HepG2 (cell line): ENCODE measurements around the gene EGLN2. TPM values are rescaled to one million over a fixed set of nuclear protein-coding genes. Genes with fewer than 3 reads are reported as not detected.

Experiments used
- BRF2 ChIP-seq: sonication (generic); formaldehyde crosslinking; IDR thresholded peaks from 2 replicates; pipeline ENCODE4 v1.8.1; 2022; ENCODE audit warnings: mild to moderate bottlenecking, missing genetic modification reagents
- DBP ChIP-seq: sonication (generic); formaldehyde crosslinking; IDR thresholded peaks from 2 replicates; pipeline ENCODE4 v1.4.0; 2020; ENCODE audit warnings: missing genetic modification reagents; ENCODE audit errors: not compliant biosample characterization
- HINFP ChIP-seq: sonication (generic); formaldehyde crosslinking; IDR thresholded peaks from 2 replicates; pipeline ENCODE4 v1.4.0; 2020; ENCODE audit warnings: low read depth, mild to moderate bottlenecking, missing genetic modification reagents
- PAWR ChIP-seq: sonication (generic); formaldehyde crosslinking; IDR thresholded peaks from 2 replicates; pipeline ENCODE4 v1.4.0; 2020; ENCODE audit warnings: missing genetic modification reagents, mild to moderate bottlenecking, borderline replicate concordance
- PBX3 ChIP-seq: sonication (generic); formaldehyde crosslinking; IDR thresholded peaks from 2 replicates; pipeline ENCODE4 v1.8.1; 2023; ENCODE audit warnings: missing genetic modification reagents, inconsistent platforms, borderline replicate concordance
- PCBP1 ChIP-seq: fragments of 200-400 bp; formaldehyde crosslinking; IDR thresholded peaks from 2 replicates; pipeline ENCODE4 v1.6.1; 2017; ENCODE audit warnings: mild to moderate bottlenecking, low read depth, low read length, borderline replicate concordance
- REL ChIP-seq: sonication (generic); formaldehyde crosslinking; conservative IDR thresholded peaks from 2 replicates; pipeline ENCODE4 v1.8.0; 2022; ENCODE audit warnings: mild to moderate bottlenecking, missing genetic modification reagents, moderate library complexity
- STAT6 ChIP-seq: sonication (generic); formaldehyde crosslinking; IDR thresholded peaks from 2 replicates; pipeline ENCODE4 v1.4.0; 2020; ENCODE audit warnings: missing genetic modification reagents, mild to moderate bottlenecking, borderline replicate concordance
- ZHX2 ChIP-seq, 2 experiments: sonication (generic) in 1 of 2; formaldehyde crosslinking in 1 of 2; IDR thresholded peaks; 2 replicates each; pipeline versions ENCODE4 v1.6.1 to v1.9.0; 2014 to 2022; ENCODE audit warnings: antibody characterized with exemption in 1 of 2, borderline replicate concordance in 1 of 2, inconsistent platforms in 1 of 2, low read depth in 1 of 2, missing genetic modification reagents in 1 of 2
- ZNF451 ChIP-seq: sonication (generic); formaldehyde crosslinking; IDR thresholded peaks from 2 replicates; pipeline ENCODE4 v1.5.0; 2020; ENCODE audit warnings: mild to moderate bottlenecking, missing genetic modification reagents
- ZNF563 ChIP-seq: sonication (generic); formaldehyde crosslinking; IDR thresholded peaks from 2 replicates; pipeline ENCODE4 v1.8.0; 2022; ENCODE audit warnings: mild to moderate bottlenecking, moderate library complexity, missing genetic modification reagents
- polyA plus RNA-seq, 8 experiments: library from polyadenylated mRNA; depleted of rRNA in 3 of 8; stranded (reverse) in 7 of 8; unstranded in 1 of 8; fragments of >200 nt; fragmentation: Illumina TruSeq in 4 of 8; extraction: Trizol in 4 of 8; gene quantifications; 2 replicates each; pipeline versions ENCODE4 v1.2.1 to v1.2.3, GENCODE V29; 2011 to 2016; ENCODE audit warnings: low read depth in 4 of 8, missing spikeins in 1 of 8, mixed read lengths in 1 of 8; ENCODE audit not compliant: insufficient read depth in 1 of 8
- total RNA-seq, 5 experiments: library from RNA; depleted of rRNA; stranded (reverse); fragments of >200 nt; fragmentation: Illumina TruSeq; extraction: Trizol; gene quantifications; 2 replicates each; pipeline ENCODE4 v1.2.3, GENCODE V29; 2016; ENCODE audit warnings: low read depth in 1 of 5

Gene EGLN2
- total and polyA plus RNA-seq, 2 of the 13 experiments (the other 11 are each of a cell fraction or from before 2014, with no cell fraction given) = 16.5 to 40.8 TPM

- TF ChIP-seq HINFP (no peak), DBP (CRISPR knock-in tag) (no peak), BRF2 (0 out of 2 replicates have a peak, but pooled peaks have one; percentile 63), ZNF563 (CRISPR knock-in tag) (no peak), ZHX2 (IDR thresholded peaks at IDR 0.05; ENCODE audit: low read depth) (no peak), ZHX2 (CRISPR knock-in tag; IDR thresholded peaks at IDR 0.05; ENCODE audit: borderline replicate concordance) (peak; percentile 71; the same call in 1 of the 2 replicates), ZNF451 (CRISPR knock-in tag) (no peak), REL (CRISPR knock-in tag) (no peak), STAT6 (no peak), PAWR (CRISPR knock-in tag) (no peak), PBX3 (CRISPR knock-in tag) (0 out of 2 replicates have a peak, but pooled peaks have one; percentile 19), PCBP1 (no peak)
Measured at GRCh38 chr19:40750874-40751537, 48.0 kb upstream of the EGLN2 start, which contains the start of gene SNRPA (continued).
